HL-60 (cell line): ENCODE measurements around the gene WWC1.

Experiments
- DNase-seq, 2 experiments: peaks; one replicate each; pipeline ENCODE4 v3.0.0-alpha.2; 2010 to 2020; ENCODE audit warnings: low read depth in 1 of 2, low spot score in 1 of 2
- H3K27ac ChIP-seq: fragments of 250-450 bp; sonication (Bioruptor Pico); replicated peaks from 2 replicates; pipeline ENCODE4 v1.5.1; 2020; ENCODE audit warnings: mild to moderate bottlenecking, moderate library complexity
- H3K27me3 ChIP-seq: fragments of 250-450 bp; sonication (Bioruptor Pico); 2 replicates; pipeline ENCODE4 v1.5.1; 2021; ENCODE audit warnings: mild to moderate bottlenecking, moderate library complexity; ENCODE audit not compliant: insufficient read depth, poor library complexity, severe bottlenecking
- H3K4me3 ChIP-seq: replicated peaks from 2 replicates; pipeline ENCODE4 v1.5.1; 2011; ENCODE audit warnings: mild to moderate bottlenecking, control low read depth, low read length; ENCODE audit not compliant: insufficient read depth
- CTCF ChIP-seq: IDR thresholded peaks from one replicate; pipeline ENCODE4 v1.5.1; 2011; ENCODE audit warnings: low read length, control low read depth, inconsistent platforms; ENCODE audit not compliant: insufficient read depth
- GABPA ChIP-seq: IDR thresholded peaks from 2 replicates; pipeline ENCODE4 v1.6.1; 2012; ENCODE audit warnings: low read depth
- POLR2AphosphoS5 ChIP-seq: IDR thresholded peaks from 2 replicates; pipeline ENCODE4 v1.6.1; 2012; ENCODE audit warnings: low read depth
- REST ChIP-seq: IDR thresholded peaks from 2 replicates; pipeline ENCODE4 v1.6.1; 2012; ENCODE audit warnings: low read depth; ENCODE audit not compliant: insufficient replicate concordance
- SPI1 ChIP-seq: IDR thresholded peaks from 2 replicates; pipeline ENCODE4 v1.6.1; 2012; ENCODE audit warnings: low read depth, mild to moderate bottlenecking, borderline replicate concordance

The WWC1 gene

GRCh38 chr5:168357876-168358275, 66.4 kb downstream of the WWC1 start:
- DNase-seq = no peak
- H3K4me3 ChIP-seq = no peak overlapping the region
- no peak for TF ChIP-seq POLR2AphosphoS5
- TF ChIP-seq GABPA = no peak
- no peak for TF ChIP-seq REST
- TF ChIP-seq SPI1 = no peak
- TF ChIP-seq CTCF = no peak
- no peaks in the 10 kb centered on the region for H3K27me3 ChIP-seq
- H3K27ac ChIP-seq = no peak overlapping the region

- H3K27me3 ChIP-seq = no peaks in the 10 kb centered on the region
- H3K27ac ChIP-seq = no peak overlapping the region
These were observed 68.5 kb downstream of the WWC1 start for GRCh38 chr5:168359820-168360460.

More at GRCh38 chr5:168359820-168360460, 68.5 kb downstream of the WWC1 start:
- TF ChIP-seq SPI1 = no peak
- TF ChIP-seq POLR2AphosphoS5 = no peak
- TF ChIP-seq REST = no peak
- no peak for TF ChIP-seq GABPA
- no peak for TF ChIP-seq CTCF
- no peak overlapping the region for H3K4me3 ChIP-seq
- no peak for DNase-seq
